ENCODE results near the gene STAT3. TPM values are rescaled to one million over a fixed set of nuclear protein-coding genes. Genes with fewer than 3 reads are reported as not detected.
A peak's percentile ranks its signal among the peaks of the same experiment; 100 is the strongest.

STAT3 gene
- total and polyA plus RNA-seq, 9 of the 15 experiments (the other 6 are each of a cell fraction or from before 2014, with no cell fraction given), result 90.0 to 179 (median 114) TPM

- ChIA-PET POLR2A (interaction anchor here (0.6 to 2.5 kb wide), 16 partner anchors 8 to 541 kb away, joined by 3 to 11 read pairs (median 4); partner anchors contain the start of genes STAT3 and STAT5A), CTCF (ENCODE audit: low intra/inter-chr PET ratio) (no interaction called here)
- Histone ChIP-seq H3K9me1 (ENCODE audit: control insufficient read depth, insufficient read depth, low read length) (no peaks in the 10 kb centered on the region), H3K9me3 (replicated peaks; ENCODE audit: control insufficient read depth, insufficient read depth, low read depth, low read length) (no peaks in the 10 kb centered on the region), H4K20me1 (replicated peaks; ENCODE audit: control insufficient read depth, insufficient read depth, low read length) (no peaks in the 10 kb centered on the region), H3K36me3 (ENCODE audit: control insufficient read depth, insufficient read depth, low read length) (peaks cover 42% of the 10 kb centered on the region), H3K79me2 (ENCODE audit: control insufficient read depth, insufficient read depth, low read length) (peaks cover 85% of the 10 kb centered on the region), H3K4me1 (replicated peaks in 1 of 2; ENCODE audit: control insufficient read depth in 2 of 2, insufficient read depth in 2 of 2, low read length in 2 of 2) (peaks cover 11 to 18% of the 10 kb centered on the region in 2 experiments), H2AFZ (ENCODE audit: low read depth, low read length) (no peak overlapping the region), H3K4me3 (peak overlapping the region; percentile 81), H3K9ac (ENCODE audit: insufficient read depth in 1 of 2, low read depth in 2 of 2, low read length in 2 of 2) (peak overlapping the region; percentile 84 to 95), H3K4me2 (ENCODE audit: insufficient read depth, low read length) (peak overlapping the region; percentile 95), H3K27me3 (ENCODE audit: control insufficient read depth in 2 of 2, insufficient read depth in 2 of 2, low read length in 2 of 2) (no peaks in the 10 kb centered on the region), H3K27ac (ENCODE audit: extremely low read depth, low read depth, low read length) (peak overlapping the region; percentile 93)
- BruUV-seq (replicated peaks), result TSS peak; percentile 54
- under 1% methylated on average over 13 of the region's 13 CpGs for WGBS (ENCODE audit: insufficient coverage, low coverage, missing lambda C conversion rate)
- peak; percentile 9 for ATAC-seq
- intact Hi-C loops (cut with micrococcal nuclease) (loop anchor here (1.0 kb wide), 1 partner anchor 37 kb away; no protein-coding TSS in a partner anchor), in situ Hi-C loops (cut with MboI) (no loop called here)
- peak; percentile 6 for FAIRE-seq
- no peak for DNase-seq (ENCODE audit: extremely low read depth in 1 of 4, low spot score in 3 of 4)
- TF ChIP-seq MLLT1 (IDR thresholded peaks at IDR 0.05), result peak; percentile 9 to 97
- no peak for TF ChIP-seq GABPA (tag; conservative IDR thresholded peaks at IDR 0.05; ENCODE audit: low read depth)
- TF ChIP-seq ZNF77 (CRISPR knock-in tag; IDR thresholded peaks at IDR 0.05), result no peak
- no peak for TF ChIP-seq SPI1 (IDR thresholded peaks at IDR 0.05; ENCODE audit: borderline replicate concordance, low read depth, low read length)
- no peak for TF ChIP-seq NCOR1 (IDR thresholded peaks at IDR 0.05)
- TF ChIP-seq ARNT (IDR thresholded peaks at IDR 0.05), result peak in 1 of 2 experiments; percentile 58; a peak in 1 of 4 replicates
- no peak for TF ChIP-seq BRF1 (IDR thresholded peaks at IDR 0.05; ENCODE audit: borderline replicate concordance, extremely low read depth, insufficient read length)
- TF ChIP-seq LARP7 (IDR thresholded peaks at IDR 0.05), result no peak
- TF ChIP-seq TAF9B (IDR thresholded peaks at IDR 0.05; ENCODE audit: partially characterized antibody), result no peak
- TF ChIP-seq TEAD1 (CRISPR knock-in tag; IDR thresholded peaks at IDR 0.05), result 0 out of 4 replicates have a peak, but pooled peaks of 1 of the 2 experiments have one; percentile 8
- 0 out of 2 replicates have a peak, but pooled peaks have one; percentile 9 for TF ChIP-seq POLR2AphosphoS5 (IDR thresholded peaks at IDR 0.05; ENCODE audit: control insufficient read depth, insufficient read depth, low read depth, low read length)
- no peak for TF ChIP-seq GATAD2B (IDR thresholded peaks at IDR 0.05; ENCODE audit: borderline replicate concordance)
- peak; percentile 11; the same call in 1 of the 2 replicates for TF ChIP-seq HDAC2 (IDR thresholded peaks at IDR 0.05)
- peak; percentile 67; the same call in 1 of the 2 replicates for TF ChIP-seq POLR2AphosphoS2 (IDR thresholded peaks at IDR 0.05; ENCODE audit: low read length)
- TF ChIP-seq ZNF253 (CRISPR knock-in tag; conservative IDR thresholded peaks at IDR 0.05), result 0 out of 2 replicates have a peak, but pooled peaks have one; percentile 52
- TF ChIP-seq THRAP3 (IDR thresholded peaks at IDR 0.05; ENCODE audit: borderline replicate concordance), result 0 out of 2 replicates have a peak, but pooled peaks have one; percentile 48
- TF ChIP-seq SRSF3 (IDR thresholded peaks at IDR 0.05; ENCODE audit: insufficient read depth, low read length), result no peak
- TF ChIP-seq ERF (CRISPR knock-in tag; IDR thresholded peaks at IDR 0.05), result no peak
- no peak for TF ChIP-seq SIX5 (IDR thresholded peaks at IDR 0.05; ENCODE audit: borderline replicate concordance in 1 of 2, insufficient read depth in 1 of 2, low read depth in 1 of 2, low read length in 2 of 2)
- TF ChIP-seq HMG20B (CRISPR knock-in tag; IDR thresholded peaks at IDR 0.05), result no peak
- TF ChIP-seq ASH1L (IDR thresholded peaks at IDR 0.05; ENCODE audit: borderline replicate concordance, low read depth, partially characterized antibody), result peak; percentile 16
Observed at GRCh38 chr17:42274812-42275526, 113.3 kb downstream of the STAT3 start.
